Ureter (tissue), 1 donor: ENCODE measurements around the gene GRIN3B. TPM values are rescaled to one million over a fixed set of nuclear protein-coding genes. Genes with fewer than 3 reads are reported as not detected.
A peak's percentile ranks its signal among the peaks of the same experiment; 100 is the strongest.
"Not testable (repeated sequence)": the region's sequence is repeated elsewhere in the genome, so short reads cannot be mapped to it uniquely, and the experiment has no call there.

Experiments
- DNase-seq: peaks from one replicate; pipeline ENCODE4 v3.0.0-alpha.2; 2020; ENCODE audit warnings: low spot score
- total RNA-seq: library from RNA; stranded (reverse); gene quantifications from one replicate; pipeline ENCODE4 v1.2.4, GENCODE V29; 2023
- donor health status: DM: yes; HTN: yes; CAD: no.

The GRIN3B gene
- total RNA-seq, 1 donor from 2014 or later, result not detected

- no peak for DNase-seq
Measured at GRCh38 chr19:1019616-1019961, 19.4 kb downstream of the GRIN3B start.

- DNase-seq, result no peak
Measured at GRCh38 chr19:1019980-1020867, 20.0 kb downstream of the GRIN3B start.

GRCh38 chr19:1020868-1021425 is 20.7 kb downstream of the GRIN3B start, which contains the start of gene TMEM259:
TMEM259 (minus strand) TSS chr19:1021123; CDS start chr19:1020996, 127 bp downstream.
- DNase-seq, result peak; percentile 98

- not testable (repeated sequence) for DNase-seq
Measured at GRCh38 chr19:1023883-1024188, 23.6 kb downstream of the GRIN3B start.

- not testable (repeated sequence) for DNase-seq
Measured at GRCh38 chr19:1025080-1025479, 24.9 kb downstream of the GRIN3B start.

- DNase-seq, result peak; percentile 86
Measured at GRCh38 chr19:1025960-1026782, 26.0 kb downstream of the GRIN3B start, which contains the start of gene CNN2. CNN2 (plus strand) TSS chr19:1026608; CDS start chr19:1026662, 54 bp downstream.

- DNase-seq, result no peak
Measured at GRCh38 chr19:1026783-1027649, 26.8 kb downstream of the GRIN3B start.

- DNase-seq, result no peak
Measured at GRCh38 chr19:1027650-1028061, 27.4 kb downstream of the GRIN3B start.

- DNase-seq, result peak; percentile 84
Measured at GRCh38 chr19:1028062-1028926, 28.1 kb downstream of the GRIN3B start.

- DNase-seq, result no peak
Measured at GRCh38 chr19:1032264-1032867, 32.1 kb downstream of the GRIN3B start.

- DNase-seq, result no peak
Measured at GRCh38 chr19:1035998-1036621, 35.9 kb downstream of the GRIN3B start.

- DNase-seq, result no peak
Measured at GRCh38 chr19:1037621-1038064, 37.4 kb downstream of the GRIN3B start.

GRCh38 chr19:1038978-1039645 is 38.9 kb downstream of the GRIN3B start:
- no peak for DNase-seq

- DNase-seq, result peak; percentile 99
Measured at GRCh38 chr19:1039646-1040475, 39.6 kb downstream of the GRIN3B start, which contains the start of gene ABCA7. ABCA7 (plus strand) TSS chr19:1040107; CDS start chr19:1041362, 1,255 bp downstream.

GRCh38 chr19:1040476-1041271 is 40.5 kb downstream of the GRIN3B start:
- peak; percentile 89 for DNase-seq

GRCh38 chr19:1041272-1041834 is 41.1 kb downstream of the GRIN3B start:
- DNase-seq, result no peak
